ENCODE data around the gene SLC27A5.

The SLC27A5 gene

DNA sequence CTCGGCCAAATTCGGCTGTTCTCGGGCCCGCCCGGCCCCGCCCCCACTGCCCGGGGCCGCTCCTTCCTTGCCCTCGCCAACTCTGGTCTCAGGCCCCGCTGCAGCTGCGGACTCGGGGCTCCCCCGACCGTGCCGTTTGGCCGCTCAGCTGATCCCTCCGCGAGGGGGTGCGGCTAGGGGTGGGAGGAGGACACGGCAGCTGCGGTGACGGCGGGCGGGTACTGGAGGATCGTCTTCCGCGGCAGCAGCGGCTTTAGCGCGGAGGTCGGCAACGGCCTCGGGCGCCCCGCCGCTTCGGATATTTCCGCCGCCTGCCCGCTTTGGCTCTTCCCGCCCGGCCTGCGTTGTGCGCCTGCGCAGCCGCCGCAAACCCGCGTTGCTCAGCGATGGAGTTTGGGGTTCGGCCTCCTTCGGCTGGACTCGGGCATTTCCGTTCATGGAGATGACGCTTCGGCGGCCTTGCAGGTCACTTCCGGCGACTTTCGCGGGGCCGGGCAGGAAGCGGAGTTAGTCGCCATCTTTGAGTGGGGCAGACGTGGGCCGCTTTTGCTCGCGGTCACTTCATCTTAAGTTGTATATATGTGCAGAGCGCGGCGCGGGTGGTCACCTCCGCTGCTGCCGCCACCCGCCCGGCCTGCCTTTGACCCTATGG, 47.0 kb upstream of the SLC27A5 start:
- peak; percentile 94 for DNase-seq (ENCODE audit: extremely low spot score)
- ChIA-PET CTCF (no interaction called here), POLR2A (interaction anchor here (0.9 to 5.4 kb wide), 17 partner anchors 9 to 232 kb away, joined by 3 to 58 read pairs (median 5); partner anchors contain the start of genes MZF1, TRIM28, ZBTB45 and ZNF324B)
- TF ChIP-seq HDGF (IDR thresholded peaks at IDR 0.05; ENCODE audit: borderline replicate concordance) (0 out of 2 replicates have a peak, but pooled peaks have one; percentile 21), L3MBTL2 (conservative IDR thresholded peaks at IDR 0.05) (no peak; the same call in 1 of the 2 replicates), NFRKB (IDR thresholded peaks at IDR 0.05) (no peak)

DNA sequence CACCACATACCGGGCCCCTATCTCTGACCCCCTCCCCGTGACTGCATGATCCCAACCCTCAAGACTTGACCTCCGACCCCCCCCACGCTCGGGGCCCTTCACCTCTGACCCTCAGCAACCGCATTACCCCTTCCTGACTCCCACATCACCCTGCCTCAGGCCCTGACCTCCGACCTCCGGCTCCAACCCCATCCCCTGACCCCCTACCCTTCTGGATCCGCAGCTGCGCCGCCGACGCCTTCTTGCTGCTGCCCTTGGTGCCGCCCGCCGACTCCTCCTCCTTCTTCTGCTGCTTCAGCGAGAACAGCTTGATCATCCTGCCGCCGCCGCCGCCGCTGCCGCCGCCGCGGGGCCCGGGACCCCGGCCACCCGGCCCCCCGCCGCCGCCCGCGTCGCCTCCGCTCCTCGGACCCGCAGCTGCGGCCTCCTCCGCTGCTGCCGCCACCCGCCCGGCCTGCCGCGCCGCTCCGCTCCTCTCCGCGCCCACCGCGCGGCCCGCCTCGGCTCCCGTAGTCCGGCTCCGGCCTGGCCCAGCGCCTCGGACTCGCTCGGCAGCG, 46.4 kb upstream of the SLC27A5 start, which contains the start of gene UBE2M:
UBE2M (minus strand) TSS at position 546 of the 557 bp plus-strand sequence; CDS start at position 316, 230 bp downstream.
- ChIA-PET CTCF (no interaction called here), POLR2A (interaction anchor here (0.9 to 5.4 kb wide), 6 partner anchors 9 to 38 kb away, joined by 3 to 58 read pairs (median 10); partner anchors contain the start of genes TRIM28 and ZBTB45)
- no peak for TF ChIP-seq ARNT (IDR thresholded peaks at IDR 0.05)
- TF ChIP-seq FOXM1 (IDR thresholded peaks at IDR 0.05; ENCODE audit: borderline replicate concordance) = no peak
- TF ChIP-seq NFRKB (IDR thresholded peaks at IDR 0.05) = no peak
- TF ChIP-seq LEF1 (IDR thresholded peaks at IDR 0.05; ENCODE audit: borderline replicate concordance) = no peak
- no peak for TF ChIP-seq BHLHE40 (IDR thresholded peaks at IDR 0.05; ENCODE audit: borderline replicate concordance)
- no peak for TF ChIP-seq FOXK2 (IDR thresholded peaks at IDR 0.05)
- TF ChIP-seq SP1 (IDR thresholded peaks at IDR 0.05) = no peak
- no peak for DNase-seq (ENCODE audit: extremely low spot score)

- TF ChIP-seq ARNT (IDR thresholded peaks at IDR 0.05) (no peak), PKNOX1 (IDR thresholded peaks at IDR 0.05) (no peak), FOXK2 (IDR thresholded peaks at IDR 0.05) (no peak), TARDBP (IDR thresholded peaks at IDR 0.05) (no peak), CTBP1 (IDR thresholded peaks at IDR 0.05; ENCODE audit: borderline replicate concordance) (no peak), SP1 (IDR thresholded peaks at IDR 0.05) (no peak), SUZ12 (IDR thresholded peaks at IDR 0.05) (no peak), FOXM1 (IDR thresholded peaks at IDR 0.05; ENCODE audit: borderline replicate concordance) (no peak)
- CTCF ChIA-PET = no interaction called here
Observed at GRCh38 chr19:58557221-58558065, 45.7 kb upstream of the SLC27A5 start.

DNA sequence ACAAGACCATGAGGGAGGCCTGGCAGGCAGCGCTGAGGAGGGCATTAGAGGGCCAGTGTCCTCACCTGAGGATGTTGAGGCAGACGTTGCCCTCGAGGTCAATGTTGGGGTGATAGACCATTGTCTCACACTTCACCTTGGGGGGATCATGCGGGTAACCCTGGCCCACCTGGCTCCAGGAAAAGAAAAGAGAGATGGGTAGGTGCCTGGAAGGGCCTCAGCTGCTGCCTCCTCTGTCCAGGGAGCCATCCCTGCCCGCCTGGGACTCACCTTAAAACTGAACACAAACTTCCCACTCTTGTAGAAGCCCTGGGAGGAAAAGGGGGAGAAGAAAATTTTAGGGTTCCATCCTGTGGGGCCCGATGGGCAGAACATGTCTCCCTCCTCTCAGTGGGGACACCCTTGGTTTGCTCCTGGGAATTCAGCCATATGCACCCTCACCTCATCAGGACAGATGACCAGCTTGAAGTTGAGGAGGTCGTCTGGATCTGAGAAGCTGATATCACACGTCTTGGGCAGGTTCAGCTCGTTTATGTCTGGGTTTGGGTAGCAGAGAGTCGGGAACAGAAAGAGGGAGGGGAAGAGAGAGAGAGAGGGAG, 44.9 kb upstream of the SLC27A5 start:
- CTCF ChIA-PET = no interaction called here
- TF ChIP-seq SP1 (IDR thresholded peaks at IDR 0.05) (no peak), FOXK2 (IDR thresholded peaks at IDR 0.05) (no peak), LEF1 (IDR thresholded peaks at IDR 0.05; ENCODE audit: borderline replicate concordance) (no peak), SUZ12 (IDR thresholded peaks at IDR 0.05) (no peak), PKNOX1 (IDR thresholded peaks at IDR 0.05) (no peak), CTBP1 (IDR thresholded peaks at IDR 0.05; ENCODE audit: borderline replicate concordance) (no peak), ARNT (IDR thresholded peaks at IDR 0.05) (no peak), TARDBP (IDR thresholded peaks at IDR 0.05) (no peak), FOXA1 (IDR thresholded peaks at IDR 0.05) (no peak), ELF4 (IDR thresholded peaks at IDR 0.05) (no peak), ZNF384 (IDR thresholded peaks at IDR 0.05) (no peak), NFRKB (IDR thresholded peaks at IDR 0.05) (no peak), BHLHE40 (IDR thresholded peaks at IDR 0.05; ENCODE audit: borderline replicate concordance) (no peak), FOXM1 (IDR thresholded peaks at IDR 0.05; ENCODE audit: borderline replicate concordance) (no peak), HDGF (IDR thresholded peaks at IDR 0.05; ENCODE audit: borderline replicate concordance) (no peak), L3MBTL2 (conservative IDR thresholded peaks at IDR 0.05) (no peak)

More at GRCh38 chr19:58557221-58558065, 45.7 kb upstream of the SLC27A5 start:
- no peak for DNase-seq (ENCODE audit: extremely low spot score)
- POLR2A ChIA-PET = interaction anchor here (0.8 to 5.4 kb wide), 7 partner anchors 8 to 37 kb away, joined by 3 to 58 read pairs (median 5); partner anchors contain the start of genes TRIM28 and ZBTB45

DNA sequence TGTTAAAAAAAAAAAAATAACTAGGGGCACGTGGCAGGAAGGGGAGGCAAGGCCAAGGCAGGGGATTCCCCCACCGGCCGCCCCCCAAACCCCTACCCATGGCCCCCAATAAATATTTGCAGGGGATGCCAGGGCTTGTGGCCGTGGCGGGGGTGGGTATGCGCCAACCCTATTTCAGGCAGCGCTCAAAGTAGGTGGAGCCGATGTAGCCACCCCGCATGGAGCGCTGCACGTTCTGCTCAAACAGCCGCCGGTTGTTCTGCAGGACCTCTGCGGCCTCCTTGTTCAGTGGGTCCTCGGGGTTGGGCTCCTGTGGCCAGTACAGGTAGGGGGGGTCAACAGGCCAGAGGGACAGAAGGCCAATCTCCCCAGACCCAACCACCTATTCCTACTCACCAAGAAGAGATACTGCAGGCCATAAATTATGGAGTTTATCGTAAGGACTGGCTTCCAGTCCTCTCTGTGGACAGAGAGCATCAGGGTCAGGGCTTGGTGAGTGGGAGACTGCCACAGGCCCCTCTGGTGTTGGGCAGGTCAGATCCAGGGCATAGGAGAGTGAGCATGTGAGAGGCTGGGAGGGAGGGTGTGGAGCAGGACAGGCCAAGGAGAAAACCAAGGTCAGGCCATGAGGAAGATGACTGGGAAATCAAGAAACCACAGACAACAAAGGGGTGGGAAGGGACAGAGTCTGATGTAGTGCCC, 44.3 kb upstream of the SLC27A5 start:
- ChIA-PET CTCF (interaction anchor here (1.2 kb wide), 1 partner anchor 24 kb away, joined by 4 read pairs; no protein-coding TSS in a partner anchor), POLR2A (interaction anchor here (0.8 to 5.4 kb wide), 9 partner anchors 11 to 194 kb away, joined by 3 to 66 read pairs (median 9); partner anchors contain the start of genes MZF1, TRIM28, ZBTB45 and ZNF497)
- no peak for DNase-seq (ENCODE audit: extremely low spot score)
- TF ChIP-seq ZNF384 (IDR thresholded peaks at IDR 0.05) (no peak), FOXK2 (IDR thresholded peaks at IDR 0.05) (no peak), ELF4 (IDR thresholded peaks at IDR 0.05) (no peak), HDGF (IDR thresholded peaks at IDR 0.05; ENCODE audit: borderline replicate concordance) (no peak), SP1 (IDR thresholded peaks at IDR 0.05) (no peak), BHLHE40 (IDR thresholded peaks at IDR 0.05; ENCODE audit: borderline replicate concordance) (no peak), FOXA1 (IDR thresholded peaks at IDR 0.05) (no peak), ARNT (IDR thresholded peaks at IDR 0.05) (no peak), PKNOX1 (IDR thresholded peaks at IDR 0.05) (no peak), NFRKB (IDR thresholded peaks at IDR 0.05) (no peak), LEF1 (IDR thresholded peaks at IDR 0.05; ENCODE audit: borderline replicate concordance) (no peak), FOXM1 (IDR thresholded peaks at IDR 0.05; ENCODE audit: borderline replicate concordance) (no peak), TARDBP (IDR thresholded peaks at IDR 0.05) (no peak), CTBP1 (IDR thresholded peaks at IDR 0.05; ENCODE audit: borderline replicate concordance) (no peak), SUZ12 (IDR thresholded peaks at IDR 0.05) (no peak), L3MBTL2 (conservative IDR thresholded peaks at IDR 0.05) (no peak)

More for the DNA sequence above, 44.9 kb upstream of the SLC27A5 start:
- POLR2A ChIA-PET = interaction anchor here (0.8 to 5.4 kb wide), 5 partner anchors 10 to 36 kb away, joined by 3 to 58 read pairs (median 6); partner anchors contain the start of genes TRIM28 and ZBTB45
- no peak for DNase-seq (ENCODE audit: extremely low spot score)

Data from HEK293T (cell line).